Neural cell (in vitro differentiated cells): ENCODE measurements around the gene SLC6A7. TPM values are rescaled to one million over a fixed set of nuclear protein-coding genes. Genes with fewer than 3 reads are reported as not detected.

Experiments
- H2AFZ ChIP-seq: fragments of 200-600, 300-800 bp; sonication (generic), shearing (Covaris generic); 2 replicates; pipeline ENCODE4 v1.6.0; 2014; ENCODE audit warnings: low read depth, mild to moderate bottlenecking, antibody characterized with exemption, low read length, moderate library complexity
- H3F3A ChIP-seq: fragments of 200-600 bp; shearing (Covaris generic); 2 replicates; pipeline ENCODE4 v1.6.1; 2016; ENCODE audit warnings: mild to moderate bottlenecking, moderate library complexity, mixed read lengths, antibody characterized with exemption, low read length; ENCODE audit not compliant: insufficient read depth, poor library complexity, severe bottlenecking
- H3K27ac ChIP-seq: fragments of 200-600, 300-800 bp; sonication (generic), shearing (Covaris generic); 2 replicates; pipeline ENCODE4 v1.5.1; 2014; ENCODE audit warnings: mild to moderate bottlenecking, low read length, moderate library complexity
- H3K27me3 ChIP-seq: fragments of 300-800, 200-600 bp; sonication (generic), shearing (Covaris generic); 2 replicates; pipeline ENCODE4 v1.6.0; 2014; ENCODE audit warnings: mild to moderate bottlenecking, low read depth, low read length, moderate library complexity; ENCODE audit not compliant: insufficient read depth
- H3K36me3 ChIP-seq: fragments of 300-800, 200-600 bp; sonication (generic), shearing (Covaris generic); 2 replicates; pipeline ENCODE4 v1.5.1; 2014; ENCODE audit warnings: mild to moderate bottlenecking, antibody characterized with exemption, low read length, moderate library complexity; ENCODE audit not compliant: insufficient read depth
- H3K4me2 ChIP-seq: fragments of 300-800, 200-600 bp; sonication (generic), shearing (Covaris generic); 2 replicates; pipeline ENCODE4 v1.6.0; 2014; ENCODE audit warnings: mild to moderate bottlenecking, low read length
- H3K4me3 ChIP-seq: fragments of 300-800, 200-600 bp; sonication (generic), shearing (Covaris generic); 2 replicates; pipeline ENCODE4 v1.5.1; 2014; ENCODE audit warnings: mild to moderate bottlenecking, low read length, moderate library complexity
- H3K79me2 ChIP-seq: fragments of 200-600 bp; shearing (Covaris generic); replicated peaks from 2 replicates; pipeline ENCODE4 v1.6.0; 2014; ENCODE audit warnings: mild to moderate bottlenecking, low read length, moderate library complexity; ENCODE audit not compliant: insufficient read depth
- H3K9ac ChIP-seq: fragments of 300-800, 200-600 bp; sonication (generic), shearing (Covaris generic); 2 replicates; pipeline ENCODE4 v1.6.1; 2016; ENCODE audit warnings: mild to moderate bottlenecking, low read length, mixed read lengths
- H3K9me2 ChIP-seq: fragments of 200-600 bp; shearing (Covaris generic); 2 replicates; pipeline ENCODE4 v1.6.1; 2016; ENCODE audit warnings: mild to moderate bottlenecking, low read length, mixed read lengths; ENCODE audit not compliant: insufficient read depth
- H3K9me3 ChIP-seq: fragments of 200-600, 300-800 bp; sonication (generic), shearing (Covaris generic); 2 replicates; pipeline ENCODE4 v1.6.1; 2016; ENCODE audit warnings: mild to moderate bottlenecking, mixed run types, low read length, moderate library complexity, mixed read lengths
- H4K20me1 ChIP-seq: fragments of 200-600 bp; shearing (Covaris generic); 2 replicates; pipeline ENCODE4 v1.6.1; 2016; ENCODE audit warnings: mild to moderate bottlenecking, mixed run types; ENCODE audit not compliant: insufficient read depth
- EP300 ChIP-seq: fragments of 450-650 bp; conservative IDR thresholded peaks from 2 replicates; pipeline ENCODE4 v1.6.1; 2014; ENCODE audit warnings: antibody characterized with exemption, mild to moderate bottlenecking, moderate library complexity; ENCODE audit not compliant: poor library complexity, severe bottlenecking
- EZH2 ChIP-seq: fragments of 200-600, 300-800 bp; shearing (Covaris generic), sonication (generic); IDR thresholded peaks from 2 replicates; pipeline ENCODE4 v1.6.1; 2014; ENCODE audit warnings: antibody characterized with exemption, low read length, borderline replicate concordance, mild to moderate bottlenecking; ENCODE audit not compliant: insufficient read depth, poor library complexity, severe bottlenecking
- MXI1 ChIP-seq: fragments of 450-650 bp; conservative IDR thresholded peaks from 2 replicates; pipeline ENCODE4 v1.6.1; 2014; ENCODE audit warnings: antibody characterized with exemption, mild to moderate bottlenecking; ENCODE audit not compliant: poor library complexity, severe bottlenecking
- POLR2AphosphoS5 ChIP-seq: IDR thresholded peaks from 2 replicates; pipeline ENCODE4 v1.6.1; 2012
- RAD21 ChIP-seq: fragments of 450-650 bp; conservative IDR thresholded peaks from 2 replicates; pipeline ENCODE4 v1.6.1; 2014; ENCODE audit warnings: antibody characterized with exemption, mild to moderate bottlenecking, moderate library complexity
- SMC3 ChIP-seq: fragments of 450-650 bp; conservative IDR thresholded peaks from 2 replicates; pipeline ENCODE4 v1.6.1; 2014; ENCODE audit warnings: antibody characterized with exemption, mild to moderate bottlenecking, moderate library complexity; ENCODE audit not compliant: poor library complexity
- TAF1 ChIP-seq: IDR thresholded peaks from 2 replicates; pipeline ENCODE4 v1.6.1; 2012; ENCODE audit warnings: low read depth
- polyA plus RNA-seq: library from polyadenylated mRNA; depleted of rRNA; stranded (reverse); fragments of >200 nt; gene quantifications from 2 replicates; pipeline ENCODE4 v1.2.3, GENCODE V29; 2014
- TF ChIP-seq, protein P1 (sequence below): IDR thresholded peaks from 2 replicates; pipeline ENCODE4 v1.6.1; 2012; ENCODE audit warnings: borderline replicate concordance

Gene SLC6A7
- polyA plus RNA-seq, 1 donor from 2014 or later, result 4.6 TPM

DNA sequence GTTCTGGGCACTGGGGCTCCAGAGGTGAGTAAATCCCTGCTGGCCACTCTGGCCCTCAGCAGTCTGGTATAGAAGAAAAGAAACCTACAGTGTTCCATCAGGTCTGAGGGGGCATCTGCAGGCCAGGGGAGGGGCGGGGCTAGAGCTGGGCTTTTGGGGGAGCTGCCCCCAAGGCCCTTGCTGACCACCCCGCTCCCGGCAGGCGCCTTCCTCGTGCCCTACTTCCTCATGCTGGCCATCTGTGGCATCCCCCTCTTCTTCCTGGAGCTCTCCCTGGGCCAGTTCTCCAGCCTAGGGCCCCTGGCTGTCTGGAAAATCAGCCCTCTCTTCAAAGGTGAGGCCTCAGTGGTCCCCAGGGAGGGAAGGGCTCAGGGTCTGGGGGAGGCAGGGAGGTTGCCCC, 6.7 kb downstream of the SLC6A7 start:
- Histone ChIP-seq H4K20me1 (no peaks in the 10 kb centered on the region), H3K9ac (no peak overlapping the region), H3K27ac (no peak overlapping the region), H3K4me3 (no peak overlapping the region), H2AFZ (no peak overlapping the region), H3K9me3 (no peaks in the 10 kb centered on the region), H3K9me2 (no peaks in the 10 kb centered on the region), H3K4me2 (no peak overlapping the region), H3K27me3 (no peaks in the 10 kb centered on the region), H3K79me2 (no peaks in the 10 kb centered on the region), H3F3A (no peaks in the 10 kb centered on the region), H3K36me3 (no peaks in the 10 kb centered on the region)
- TF ChIP-seq EZH2, result no peak
- no peak for TF ChIP-seq TAF1
- no peak for TF ChIP-seq SMC3

DNA sequence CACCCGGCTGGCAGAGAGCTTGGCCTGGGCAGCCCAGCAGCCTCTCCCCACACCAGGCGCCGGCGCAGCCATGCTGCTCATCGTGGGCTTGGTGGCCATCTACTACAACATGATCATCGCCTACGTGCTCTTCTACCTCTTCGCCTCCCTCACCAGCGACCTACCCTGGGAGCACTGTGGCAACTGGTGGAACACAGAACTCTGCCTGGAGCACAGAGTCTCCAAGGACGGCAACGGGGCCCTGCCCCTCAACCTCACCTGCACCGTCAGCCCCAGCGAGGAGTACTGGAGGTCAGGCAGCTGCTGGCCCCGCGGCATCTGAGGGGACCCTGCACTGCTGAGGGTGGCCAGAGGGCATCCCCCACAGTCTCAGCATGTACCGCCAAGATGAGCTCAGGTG, 7.1 kb downstream of the SLC6A7 start:
- TF ChIP-seq RAD21, result no peak
- TF ChIP-seq, protein P1, sequence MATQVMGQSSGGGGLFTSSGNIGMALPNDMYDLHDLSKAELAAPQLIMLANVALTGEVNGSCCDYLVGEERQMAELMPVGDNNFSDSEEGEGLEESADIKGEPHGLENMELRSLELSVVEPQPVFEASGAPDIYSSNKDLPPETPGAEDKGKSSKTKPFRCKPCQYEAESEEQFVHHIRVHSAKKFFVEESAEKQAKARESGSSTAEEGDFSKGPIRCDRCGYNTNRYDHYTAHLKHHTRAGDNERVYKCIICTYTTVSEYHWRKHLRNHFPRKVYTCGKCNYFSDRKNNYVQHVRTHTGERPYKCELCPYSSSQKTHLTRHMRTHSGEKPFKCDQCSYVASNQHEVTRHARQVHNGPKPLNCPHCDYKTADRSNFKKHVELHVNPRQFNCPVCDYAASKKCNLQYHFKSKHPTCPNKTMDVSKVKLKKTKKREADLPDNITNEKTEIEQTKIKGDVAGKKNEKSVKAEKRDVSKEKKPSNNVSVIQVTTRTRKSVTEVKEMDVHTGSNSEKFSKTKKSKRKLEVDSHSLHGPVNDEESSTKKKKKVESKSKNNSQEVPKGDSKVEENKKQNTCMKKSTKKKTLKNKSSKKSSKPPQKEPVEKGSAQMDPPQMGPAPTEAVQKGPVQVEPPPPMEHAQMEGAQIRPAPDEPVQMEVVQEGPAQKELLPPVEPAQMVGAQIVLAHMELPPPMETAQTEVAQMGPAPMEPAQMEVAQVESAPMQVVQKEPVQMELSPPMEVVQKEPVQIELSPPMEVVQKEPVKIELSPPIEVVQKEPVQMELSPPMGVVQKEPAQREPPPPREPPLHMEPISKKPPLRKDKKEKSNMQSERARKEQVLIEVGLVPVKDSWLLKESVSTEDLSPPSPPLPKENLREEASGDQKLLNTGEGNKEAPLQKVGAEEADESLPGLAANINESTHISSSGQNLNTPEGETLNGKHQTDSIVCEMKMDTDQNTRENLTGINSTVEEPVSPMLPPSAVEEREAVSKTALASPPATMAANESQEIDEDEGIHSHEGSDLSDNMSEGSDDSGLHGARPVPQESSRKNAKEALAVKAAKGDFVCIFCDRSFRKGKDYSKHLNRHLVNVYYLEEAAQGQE, result no peak
- Histone ChIP-seq H3K27me3 (no peaks in the 10 kb centered on the region), H3K36me3 (no peaks in the 10 kb centered on the region), H3K9me2 (no peaks in the 10 kb centered on the region), H4K20me1 (no peaks in the 10 kb centered on the region), H3K4me2 (no peak overlapping the region), H2AFZ (no peak overlapping the region), H3K27ac (no peak overlapping the region), H3K9ac (no peak overlapping the region), H3K79me2 (no peaks in the 10 kb centered on the region), H3K9me3 (no peaks in the 10 kb centered on the region), H3F3A (no peaks in the 10 kb centered on the region), H3K4me3 (no peak overlapping the region)

DNA sequence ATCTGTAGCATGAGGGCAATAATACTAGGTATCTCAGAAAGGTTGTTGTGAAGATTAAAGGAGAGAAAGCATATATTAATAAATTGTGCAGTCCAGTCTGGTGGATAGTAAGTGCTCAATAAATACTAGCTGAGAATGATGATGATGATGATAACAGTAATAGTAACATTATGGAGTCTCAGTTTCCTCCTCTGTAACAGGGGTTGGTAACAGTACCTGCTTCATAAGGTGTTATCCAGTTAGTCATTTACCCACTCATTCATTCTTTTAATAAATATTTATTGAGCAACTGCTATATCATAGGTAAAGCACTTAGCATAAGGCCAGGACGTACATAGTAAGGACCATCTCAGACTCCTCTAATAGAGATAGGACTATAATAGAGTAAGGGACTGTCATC, 7.6 kb downstream of the SLC6A7 start:
- no peaks in the 10 kb centered on the region for H3K9me3 ChIP-seq
- no peaks in the 10 kb centered on the region for H3K27me3 ChIP-seq
- no peak overlapping the region for H3K4me3 ChIP-seq
- no peak overlapping the region for H3K9ac ChIP-seq
- H3K36me3 ChIP-seq, result no peaks in the 10 kb centered on the region
- no peak overlapping the region for H3K4me2 ChIP-seq
- H3K79me2 ChIP-seq, result no peaks in the 10 kb centered on the region
- H3F3A ChIP-seq, result no peaks in the 10 kb centered on the region
- H3K27ac ChIP-seq, result no peak overlapping the region
- TF ChIP-seq TAF1 (no peak), POLR2AphosphoS5 (no peak), EP300 (no peak), EZH2 (no peak), MXI1 (no peak)
- TF ChIP-seq, protein P1, result no peak
- no peaks in the 10 kb centered on the region for H3K9me2 ChIP-seq
- H4K20me1 ChIP-seq, result no peaks in the 10 kb centered on the region
- H2AFZ ChIP-seq, result no peak overlapping the region
